ENCODE data around the gene PABPN1L.

- TF ChIP-seq RAD21 (IDR thresholded peaks at IDR 0.05; ENCODE audit: low read depth) (no peak), POLR2AphosphoS5 (IDR thresholded peaks at IDR 0.05; ENCODE audit: low read depth, low read length) (no peak), CEBPB (IDR thresholded peaks at IDR 0.05; ENCODE audit: low read depth) (no peak), CTCF (IDR thresholded peaks at IDR 0.05 in 2 of 3, conservative IDR thresholded peaks at IDR 0.05 in 1 of 3; ENCODE audit: borderline replicate concordance in 1 of 3, insufficient read depth in 1 of 3, low read depth in 2 of 3, low read length in 2 of 3) (no peak), REST (IDR thresholded peaks at IDR 0.05; ENCODE audit: low read depth) (no peak), POLR2A (IDR thresholded peaks at IDR 0.05; ENCODE audit: borderline replicate concordance, extremely low read depth, insufficient read depth, insufficient read length) (no peak), MAX (IDR thresholded peaks at IDR 0.05) (no peak), EZH2 (IDR thresholded peaks at IDR 0.05) (no peak), ZBTB33 (IDR thresholded peaks at IDR 0.05; ENCODE audit: extremely low read depth, insufficient replicate concordance, low read length) (no peak)
These were observed 30.6 kb downstream of the PABPN1L start for GRCh38 chr16:88835818-88836217.

Data from HCT116 (cell line).